ENCODE measurements around the gene B3GNT3. TPM values are rescaled to one million over a fixed set of nuclear protein-coding genes. Genes with fewer than 3 reads are reported as not detected.

B3GNT3 gene
- total RNA-seq, 4 donors from 2014 or later: 0.19 to 0.32 TPM; not detected in 2

GRCh38 chr19:17835182-17836006, 40.5 kb downstream of the B3GNT3 start:
- TF ChIP-seq, protein P1, sequence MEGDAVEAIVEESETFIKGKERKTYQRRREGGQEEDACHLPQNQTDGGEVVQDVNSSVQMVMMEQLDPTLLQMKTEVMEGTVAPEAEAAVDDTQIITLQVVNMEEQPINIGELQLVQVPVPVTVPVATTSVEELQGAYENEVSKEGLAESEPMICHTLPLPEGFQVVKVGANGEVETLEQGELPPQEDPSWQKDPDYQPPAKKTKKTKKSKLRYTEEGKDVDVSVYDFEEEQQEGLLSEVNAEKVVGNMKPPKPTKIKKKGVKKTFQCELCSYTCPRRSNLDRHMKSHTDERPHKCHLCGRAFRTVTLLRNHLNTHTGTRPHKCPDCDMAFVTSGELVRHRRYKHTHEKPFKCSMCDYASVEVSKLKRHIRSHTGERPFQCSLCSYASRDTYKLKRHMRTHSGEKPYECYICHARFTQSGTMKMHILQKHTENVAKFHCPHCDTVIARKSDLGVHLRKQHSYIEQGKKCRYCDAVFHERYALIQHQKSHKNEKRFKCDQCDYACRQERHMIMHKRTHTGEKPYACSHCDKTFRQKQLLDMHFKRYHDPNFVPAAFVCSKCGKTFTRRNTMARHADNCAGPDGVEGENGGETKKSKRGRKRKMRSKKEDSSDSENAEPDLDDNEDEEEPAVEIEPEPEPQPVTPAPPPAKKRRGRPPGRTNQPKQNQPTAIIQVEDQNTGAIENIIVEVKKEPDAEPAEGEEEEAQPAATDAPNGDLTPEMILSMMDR (IDR thresholded peaks at IDR 0.05): no peak
- ATAC-seq (ENCODE audit: low FRiP score): no peak
- no peak for DNase-seq (ENCODE audit: low spot score)

- DNase-seq (ENCODE audit: low spot score) (no peak), ATAC-seq (ENCODE audit: low FRiP score) (no peak)
- TF ChIP-seq, protein P1 (IDR thresholded peaks at IDR 0.05): no peak
These were observed 41.6 kb downstream of the B3GNT3 start for GRCh38 chr19:17836530-17836929.

- DNase-seq (ENCODE audit: low spot score) (no peak), ATAC-seq (ENCODE audit: low FRiP score) (no peak)
- TF ChIP-seq, protein P1 (IDR thresholded peaks at IDR 0.05): no peak
These were observed 43.0 kb downstream of the B3GNT3 start for GRCh38 chr19:17837972-17838371.

GRCh38 chr19:17840019-17840418, 45.1 kb downstream of the B3GNT3 start:
- ATAC-seq (ENCODE audit: low FRiP score): no peak
- TF ChIP-seq, protein P1 (IDR thresholded peaks at IDR 0.05): no peak
- DNase-seq (ENCODE audit: low spot score): no peak

- DNase-seq (ENCODE audit: low spot score): no peak
- TF ChIP-seq, protein P1 (IDR thresholded peaks at IDR 0.05): no peak
- no peak for ATAC-seq (ENCODE audit: low FRiP score)
These were observed 46.5 kb downstream of the B3GNT3 start for GRCh38 chr19:17841371-17841809.

- ATAC-seq (ENCODE audit: low FRiP score) (peak; percentile 63), DNase-seq (ENCODE audit: low spot score) (no peak)
- TF ChIP-seq, protein P1 (IDR thresholded peaks at IDR 0.05): no peak
These were observed 47.1 kb downstream of the B3GNT3 start for GRCh38 chr19:17841810-17842662.
